HL-60 (cell line): ENCODE results near the gene PRUNE1.

Experiments used
- DNase-seq, 2 experiments: peaks; one replicate each; pipeline ENCODE4 v3.0.0-alpha.2; 2010 to 2020; ENCODE audit warnings: low read depth in 1 of 2, low spot score in 1 of 2
- H3K27ac ChIP-seq: fragments of 250-450 bp; sonication (Bioruptor Pico); replicated peaks from 2 replicates; pipeline ENCODE4 v1.5.1; 2020; ENCODE audit warnings: mild to moderate bottlenecking, moderate library complexity
- H3K27me3 ChIP-seq: fragments of 250-450 bp; sonication (Bioruptor Pico); 2 replicates; pipeline ENCODE4 v1.5.1; 2021; ENCODE audit warnings: mild to moderate bottlenecking, moderate library complexity; ENCODE audit not compliant: insufficient read depth, poor library complexity, severe bottlenecking
- H3K4me3 ChIP-seq: replicated peaks from 2 replicates; pipeline ENCODE4 v1.5.1; 2011; ENCODE audit warnings: mild to moderate bottlenecking, control low read depth, low read length; ENCODE audit not compliant: insufficient read depth
- CTCF ChIP-seq: IDR thresholded peaks from one replicate; pipeline ENCODE4 v1.5.1; 2011; ENCODE audit warnings: low read length, control low read depth, inconsistent platforms; ENCODE audit not compliant: insufficient read depth
- GABPA ChIP-seq: IDR thresholded peaks from 2 replicates; pipeline ENCODE4 v1.6.1; 2012; ENCODE audit warnings: low read depth
- POLR2AphosphoS5 ChIP-seq: IDR thresholded peaks from 2 replicates; pipeline ENCODE4 v1.6.1; 2012; ENCODE audit warnings: low read depth
- SPI1 ChIP-seq: IDR thresholded peaks from 2 replicates; pipeline ENCODE4 v1.6.1; 2012; ENCODE audit warnings: low read depth, mild to moderate bottlenecking, borderline replicate concordance
- TF ChIP-seq, protein P1 (sequence below): IDR thresholded peaks from 2 replicates; pipeline ENCODE4 v1.6.1; 2012; ENCODE audit warnings: low read depth; ENCODE audit not compliant: insufficient replicate concordance

Gene PRUNE1

DNA sequence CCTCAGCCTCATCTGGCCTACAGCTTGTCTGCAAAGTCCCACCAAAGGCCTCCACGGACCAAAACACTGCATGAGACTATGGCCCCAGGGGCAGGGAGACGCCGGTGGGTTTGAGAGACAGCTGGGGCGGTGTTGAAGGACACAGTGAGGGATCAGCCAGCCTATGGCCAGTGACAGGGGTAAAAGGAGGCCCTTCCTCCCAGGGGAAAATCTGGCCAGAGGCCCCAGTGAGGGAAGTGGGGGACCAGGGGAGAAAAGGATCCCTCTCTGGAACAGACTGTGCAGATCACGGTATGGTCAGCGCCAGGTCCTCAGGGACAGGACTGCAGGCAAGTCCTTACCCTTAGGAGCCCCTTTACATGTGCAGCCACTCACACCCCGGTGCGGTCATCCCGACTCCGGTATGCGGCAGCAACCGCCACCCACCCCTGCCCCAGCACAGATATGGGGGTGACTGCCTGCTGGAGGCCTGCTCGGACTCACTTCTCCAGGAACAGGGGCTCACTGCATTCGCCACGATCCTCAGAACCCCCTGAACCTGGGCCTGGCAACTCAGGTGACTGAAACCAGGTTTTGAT, 34.9 kb upstream of the PRUNE1 start:
- no peaks in the 10 kb centered on the region for H3K27me3 ChIP-seq
- H3K27ac ChIP-seq, result peak overlapping the region; percentile 93
- no peak for DNase-seq
- no peak for TF ChIP-seq CTCF
- no peak for TF ChIP-seq SPI1
- peak overlapping the region; percentile 89 for H3K4me3 ChIP-seq

- DNase-seq, result peak in 1 of 2 experiments; percentile 57
- TF ChIP-seq POLR2AphosphoS5, result no peak; the same call in 1 of the 2 replicates
- TF ChIP-seq, protein P1, sequence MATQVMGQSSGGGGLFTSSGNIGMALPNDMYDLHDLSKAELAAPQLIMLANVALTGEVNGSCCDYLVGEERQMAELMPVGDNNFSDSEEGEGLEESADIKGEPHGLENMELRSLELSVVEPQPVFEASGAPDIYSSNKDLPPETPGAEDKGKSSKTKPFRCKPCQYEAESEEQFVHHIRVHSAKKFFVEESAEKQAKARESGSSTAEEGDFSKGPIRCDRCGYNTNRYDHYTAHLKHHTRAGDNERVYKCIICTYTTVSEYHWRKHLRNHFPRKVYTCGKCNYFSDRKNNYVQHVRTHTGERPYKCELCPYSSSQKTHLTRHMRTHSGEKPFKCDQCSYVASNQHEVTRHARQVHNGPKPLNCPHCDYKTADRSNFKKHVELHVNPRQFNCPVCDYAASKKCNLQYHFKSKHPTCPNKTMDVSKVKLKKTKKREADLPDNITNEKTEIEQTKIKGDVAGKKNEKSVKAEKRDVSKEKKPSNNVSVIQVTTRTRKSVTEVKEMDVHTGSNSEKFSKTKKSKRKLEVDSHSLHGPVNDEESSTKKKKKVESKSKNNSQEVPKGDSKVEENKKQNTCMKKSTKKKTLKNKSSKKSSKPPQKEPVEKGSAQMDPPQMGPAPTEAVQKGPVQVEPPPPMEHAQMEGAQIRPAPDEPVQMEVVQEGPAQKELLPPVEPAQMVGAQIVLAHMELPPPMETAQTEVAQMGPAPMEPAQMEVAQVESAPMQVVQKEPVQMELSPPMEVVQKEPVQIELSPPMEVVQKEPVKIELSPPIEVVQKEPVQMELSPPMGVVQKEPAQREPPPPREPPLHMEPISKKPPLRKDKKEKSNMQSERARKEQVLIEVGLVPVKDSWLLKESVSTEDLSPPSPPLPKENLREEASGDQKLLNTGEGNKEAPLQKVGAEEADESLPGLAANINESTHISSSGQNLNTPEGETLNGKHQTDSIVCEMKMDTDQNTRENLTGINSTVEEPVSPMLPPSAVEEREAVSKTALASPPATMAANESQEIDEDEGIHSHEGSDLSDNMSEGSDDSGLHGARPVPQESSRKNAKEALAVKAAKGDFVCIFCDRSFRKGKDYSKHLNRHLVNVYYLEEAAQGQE, result no peak
- Histone ChIP-seq H3K27me3 (no peaks in the 10 kb centered on the region), H3K4me3 (peak overlapping the region; percentile 89), H3K27ac (peak overlapping the region; percentile 93)
Observed at GRCh38 chr1:150973836-150974579, 34.2 kb upstream of the PRUNE1 start.

DNA sequence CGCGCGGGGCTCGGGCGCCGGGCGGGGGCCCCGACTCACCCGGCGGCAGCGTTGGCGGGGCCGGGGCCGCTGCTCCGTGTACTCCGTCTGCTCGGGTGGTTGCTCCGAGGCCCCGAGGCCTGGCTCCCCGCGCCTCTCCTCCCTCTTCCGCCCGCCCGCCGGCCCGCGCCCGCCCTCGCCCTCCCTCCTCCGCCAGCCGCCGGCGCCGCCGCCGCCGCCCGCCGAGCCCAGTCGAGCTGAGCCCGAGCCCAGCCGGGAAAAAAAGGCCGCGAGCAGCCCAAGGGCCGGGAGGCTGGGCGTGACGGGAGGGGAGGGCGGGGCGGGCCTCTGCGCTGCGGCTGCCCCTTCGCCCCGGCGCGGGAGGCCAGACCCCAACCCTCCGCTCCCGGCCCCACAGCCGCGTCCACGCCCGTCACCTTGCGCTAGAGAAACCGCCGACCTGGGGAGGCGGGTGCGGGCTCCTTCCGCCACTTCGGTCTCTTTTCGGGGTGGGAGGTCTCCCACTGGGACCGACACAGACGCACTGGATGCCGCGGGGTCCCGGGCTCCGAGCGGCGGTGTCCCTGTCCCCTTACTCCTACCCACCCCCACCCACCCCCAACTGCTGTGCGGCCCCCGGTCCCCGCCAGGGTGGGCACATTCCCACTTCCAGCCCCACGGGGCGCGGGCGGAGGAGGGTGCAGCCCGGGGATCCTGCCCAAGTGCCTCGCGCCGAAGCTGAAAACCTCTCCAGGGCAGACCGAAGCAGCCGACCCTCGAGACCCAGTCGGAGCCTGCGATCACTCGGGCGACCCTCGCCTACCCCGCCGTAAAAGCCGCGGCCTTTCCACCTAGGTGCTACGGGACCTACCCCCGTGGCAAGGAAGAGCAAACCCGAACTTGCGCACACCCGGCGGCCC, 33.4 kb upstream of the PRUNE1 start, which contains the start of gene CERS2:
CERS2 (minus strand) TSS at position 256 of the 899 bp plus-strand sequence. CDS start 5,745 bp downstream, outside the sequence.
- H3K27ac ChIP-seq, result peak within 1 kb of the TSS; percentile 93
- TF ChIP-seq, protein P1, result no peak
- TF ChIP-seq POLR2AphosphoS5, result no peak; the same call in 1 of the 2 replicates
- TF ChIP-seq CTCF, result no peak
- TF ChIP-seq GABPA, result no peak
- H3K27me3 ChIP-seq, result no peaks in the 10 kb centered on the region
- H3K4me3 ChIP-seq, result peak within 1 kb of the TSS; percentile 89
- peak; percentile 64 to 74 for DNase-seq

DNA sequence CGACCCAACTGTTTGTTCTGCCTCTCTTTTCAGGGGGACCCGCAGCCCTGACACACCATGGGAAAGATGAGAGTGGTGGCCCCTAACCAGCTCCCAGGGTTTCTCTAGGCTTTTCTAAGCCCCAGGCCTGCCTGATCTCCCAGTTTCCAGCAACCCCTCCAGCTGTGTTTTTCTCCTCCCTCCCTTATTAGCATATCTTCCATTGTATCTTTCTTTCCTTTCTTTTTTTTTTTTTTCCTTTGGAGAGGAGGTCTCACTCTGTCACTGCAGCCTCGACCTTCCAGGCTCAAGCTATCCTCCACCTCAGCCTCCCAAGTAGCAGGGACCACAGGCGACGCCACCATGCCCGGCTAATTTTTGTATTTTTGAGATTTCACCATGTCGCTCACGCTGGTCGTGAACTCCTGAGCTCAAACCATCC, 31.8 kb upstream of the PRUNE1 start:
- no peaks in the 10 kb centered on the region for H3K27me3 ChIP-seq
- H3K27ac ChIP-seq, result peak overlapping the region; percentile 88
- TF ChIP-seq SPI1, result no peak
- TF ChIP-seq CTCF, result no peak
- no peak for TF ChIP-seq GABPA
- TF ChIP-seq, protein P1, result no peak
- TF ChIP-seq POLR2AphosphoS5, result no peak
- H3K4me3 ChIP-seq, result no peak overlapping the region
- DNase-seq, result no peak
